Right lobe of liver (tissue), 4 donors: ENCODE results near the gene SOHLH2.

Experiments
- POLR2A ChIP-seq: fragments of 450-650 bp; IDR thresholded peaks from one replicate; pipeline ENCODE4 v1.6.1; 2017; ENCODE audit warnings: antibody characterized with exemption, mild to moderate bottlenecking
- TF ChIP-seq, protein P1 (sequence below), 4 donors: fragments of 200-600 bp in 3 of 4; fragments of 450-650 bp in 1 of 4; IDR thresholded peaks; one replicate each; pipeline versions ENCODE4 v1.5.1 to v1.8.0; 2016 to 2022; ENCODE audit warnings: antibody characterized with exemption in 4 of 4, mild to moderate bottlenecking in 2 of 4
- donor health status: DM: no; HTN: no; CAD: no.
- donor health status: DM: no; HTN: no; CAD: no.
- donor health status: DM: no; HTN: yes; CAD: no.

DNA sequence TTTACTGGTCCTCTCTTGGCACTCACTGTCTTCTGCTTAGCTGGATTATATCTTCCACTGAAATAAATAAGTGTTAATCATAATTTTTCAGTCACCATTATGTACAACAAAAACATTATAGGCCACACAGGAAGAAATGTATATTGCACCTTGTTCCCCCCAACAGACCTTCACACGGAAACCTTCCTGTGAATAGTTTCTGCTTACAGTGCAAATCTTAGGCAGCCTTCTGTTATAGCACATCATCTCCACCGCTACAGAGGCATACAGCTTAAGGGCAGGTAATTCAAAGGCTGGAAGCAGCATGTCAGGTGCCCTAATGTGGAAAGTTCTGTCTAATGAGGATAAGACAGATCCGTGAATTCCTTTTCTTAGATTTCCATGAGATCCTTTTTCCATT is 16.9 kb upstream of the SOHLH2 start:
- TF ChIP-seq, protein P1, sequence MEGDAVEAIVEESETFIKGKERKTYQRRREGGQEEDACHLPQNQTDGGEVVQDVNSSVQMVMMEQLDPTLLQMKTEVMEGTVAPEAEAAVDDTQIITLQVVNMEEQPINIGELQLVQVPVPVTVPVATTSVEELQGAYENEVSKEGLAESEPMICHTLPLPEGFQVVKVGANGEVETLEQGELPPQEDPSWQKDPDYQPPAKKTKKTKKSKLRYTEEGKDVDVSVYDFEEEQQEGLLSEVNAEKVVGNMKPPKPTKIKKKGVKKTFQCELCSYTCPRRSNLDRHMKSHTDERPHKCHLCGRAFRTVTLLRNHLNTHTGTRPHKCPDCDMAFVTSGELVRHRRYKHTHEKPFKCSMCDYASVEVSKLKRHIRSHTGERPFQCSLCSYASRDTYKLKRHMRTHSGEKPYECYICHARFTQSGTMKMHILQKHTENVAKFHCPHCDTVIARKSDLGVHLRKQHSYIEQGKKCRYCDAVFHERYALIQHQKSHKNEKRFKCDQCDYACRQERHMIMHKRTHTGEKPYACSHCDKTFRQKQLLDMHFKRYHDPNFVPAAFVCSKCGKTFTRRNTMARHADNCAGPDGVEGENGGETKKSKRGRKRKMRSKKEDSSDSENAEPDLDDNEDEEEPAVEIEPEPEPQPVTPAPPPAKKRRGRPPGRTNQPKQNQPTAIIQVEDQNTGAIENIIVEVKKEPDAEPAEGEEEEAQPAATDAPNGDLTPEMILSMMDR (IDR thresholded peaks at IDR 0.05) = no peak
- no peak for TF ChIP-seq POLR2A
